ENCODE results near the gene MRFAP1. TPM values are rescaled to one million over a fixed set of nuclear protein-coding genes. Genes with fewer than 3 reads are reported as not detected.

Gene MRFAP1
- total RNA-seq, 6 experiments from 2014 or later: 103 to 166 (median 129) TPM

- H3K9me3 ChIP-seq: no peaks in the 10 kb centered on the region
- WGBS (ENCODE audit: insufficient coverage, low coverage, low lambda C conversion rate, missing lambda C conversion rate): 100% methylated on average over 1 of the region's 10 CpGs
- H3K27me3 ChIP-seq: no peaks in the 10 kb centered on the region
- H3K27ac ChIP-seq: no peak overlapping the region
- no peak overlapping the region for H3K4me3 ChIP-seq
- intact Hi-C loops (cut with DNase I): no loop called here
- H3K36me3 ChIP-seq: peaks cover 0 to 19% (median 4%) of the 10 kb centered on the region in 4 donors
- H3K4me1 ChIP-seq: no peaks in the 10 kb centered on the region
- TF ChIP-seq POLR2A (IDR thresholded peaks at IDR 0.05) (no peak), CTCF (IDR thresholded peaks at IDR 0.05) (no peak)
- DNase-seq (no peak), ATAC-seq (no peak)
Observed at GRCh38 chr4:6598127-6598526, 42.4 kb upstream of the MRFAP1 start.

GRCh38 chr4:6598641-6599040 is 41.8 kb upstream of the MRFAP1 start:
- no peaks in the 10 kb centered on the region for H3K9me3 ChIP-seq
- TF ChIP-seq CTCF (IDR thresholded peaks at IDR 0.05) (no peak), POLR2A (IDR thresholded peaks at IDR 0.05) (no peak)
- no peaks in the 10 kb centered on the region for H3K4me1 ChIP-seq
- DNase-seq (no peak), ATAC-seq (no peak)
- WGBS (ENCODE audit: insufficient coverage, low coverage, low lambda C conversion rate, missing lambda C conversion rate): 93% methylated on average over 2 of the region's 13 CpGs
- intact Hi-C loops (cut with DNase I): no loop called here
- peaks cover 0 to 19% (median 4%) of the 10 kb centered on the region in 4 donors for H3K36me3 ChIP-seq
- no peak overlapping the region for H3K27ac ChIP-seq
- no peaks in the 10 kb centered on the region for H3K27me3 ChIP-seq
- no peak overlapping the region for H3K4me3 ChIP-seq

GRCh38 chr4:6601661-6602250 is 38.7 kb upstream of the MRFAP1 start:
- Histone ChIP-seq H3K4me3 (no peak overlapping the region), H3K27ac (no peak overlapping the region), H3K27me3 (no peaks in the 10 kb centered on the region), H3K9me3 (no peaks in the 10 kb centered on the region), H3K4me1 (no peaks in the 10 kb centered on the region), H3K36me3 (peaks cover 0 to 24% (median 4%) of the 10 kb centered on the region in 4 donors)
- ATAC-seq (no peak), DNase-seq (no peak)
- TF ChIP-seq POLR2A (IDR thresholded peaks at IDR 0.05) (no peak), CTCF (IDR thresholded peaks at IDR 0.05) (no peak)
- WGBS (ENCODE audit: insufficient coverage, low coverage, low lambda C conversion rate, missing lambda C conversion rate): 60% methylated on average over 1 of the region's 10 CpGs
- intact Hi-C loops (cut with DNase I): no loop called here

GRCh38 chr4:6602289-6602688 is 38.2 kb upstream of the MRFAP1 start:
- no peak for ATAC-seq
- H3K27ac ChIP-seq: no peak overlapping the region
- H3K4me3 ChIP-seq: no peak overlapping the region
- peaks cover 0 to 19% (median 4%) of the 10 kb centered on the region in 4 donors for H3K36me3 ChIP-seq
- intact Hi-C loops (cut with DNase I): no loop called here
- 100% methylated on average over 2 of the region's 6 CpGs for WGBS (ENCODE audit: insufficient coverage, low coverage, low lambda C conversion rate, missing lambda C conversion rate)
- no peaks in the 10 kb centered on the region for H3K27me3 ChIP-seq
- DNase-seq: no peak
- TF ChIP-seq POLR2A (IDR thresholded peaks at IDR 0.05) (no peak), CTCF (IDR thresholded peaks at IDR 0.05) (no peak)
- no peaks in the 10 kb centered on the region for H3K9me3 ChIP-seq
- H3K4me1 ChIP-seq: no peaks in the 10 kb centered on the region

Measured in right lobe of liver (tissue), 6 donors.